B cell (primary cell): ENCODE results near the gene PYGM. TPM values are rescaled to one million over a fixed set of nuclear protein-coding genes. Genes with fewer than 3 reads are reported as not detected.

ENCODE experiments used
- ATAC-seq: fragments of 200-7000 bp; cut with Tn5 transposase; one replicate; pipeline ENCODE4 v1.10.0; 2021; ENCODE audit warnings: low read depth, mild to moderate bottlenecking, moderate number of reproducible peaks, moderate library complexity
- CTCF ChIA-PET: fragments of 350-600 bp; sonication (Branson Sonifier 250); formaldehyde crosslinking; loops from one replicate; lab custom pipeline; 2021; ENCODE audit warnings: antibody characterized with exemption, inconsistent platforms; lab: Charles Lee
- POLR2A ChIA-PET: fragments of 350-600 bp; sonication (Branson Sonifier 250); formaldehyde crosslinking; loops from one replicate; lab custom pipeline; 2021; ENCODE audit warnings: antibody characterized with exemption; lab: Charles Lee
- DNase-seq: peaks from one replicate; pipeline ENCODE4 v3.0.0; 2013
- H2AFZ ChIP-seq: 2 replicates; pipeline ENCODE4 v1.6.1; 2012; ENCODE audit warnings: mild to moderate bottlenecking, low read depth, low read length; ENCODE audit not compliant: insufficient read depth, poor library complexity, severe bottlenecking
- H3K27ac ChIP-seq, 2 donors: 1 replicate in 1 of 2; 2 replicates in 1 of 2; pipeline ENCODE4 v1.5.1; 2012 to 2013; ENCODE audit warnings: low read length in 2 of 2, mild to moderate bottlenecking in 2 of 2, moderate library complexity in 1 of 2
- H3K27me3 ChIP-seq, 4 experiments: fragments of 200-600 bp in 1 of 4; sonication (generic) in 1 of 4; replicated peaks in 1 of 4; 1 replicate in 2 of 4; 2 replicates in 2 of 4; pipeline versions ENCODE4 v1.6.1 to v1.7.0; 2013 to 2016; ENCODE audit warnings: low read length in 3 of 4, mild to moderate bottlenecking in 2 of 4, mixed read lengths in 1 of 4, moderate library complexity in 1 of 4; ENCODE audit not compliant: insufficient read depth in 4 of 4, control insufficient read depth in 3 of 4; ENCODE audit errors: control extremely low read depth in 1 of 4
- H3K36me3 ChIP-seq, 2 experiments: replicated peaks in 1 of 2; 1 replicate in 1 of 2; 2 replicates in 1 of 2; pipeline versions ENCODE4 v1.6.1 to v1.7.1; 2013; ENCODE audit warnings: low read length in 1 of 2; ENCODE audit not compliant: insufficient read depth in 2 of 2, control insufficient read depth in 1 of 2; ENCODE audit errors: control extremely low read depth in 1 of 2, extremely low read depth in 1 of 2
- H3K4me1 ChIP-seq, 2 donors: fragments of 200-600 bp in 1 of 2; sonication (generic) in 1 of 2; 1 replicate in 1 of 2; 2 replicates in 1 of 2; pipeline versions ENCODE4 v1.5.1 to v1.6.1; 2013 to 2017; ENCODE audit warnings: low read length in 2 of 2; ENCODE audit not compliant: control insufficient read depth in 2 of 2, insufficient read depth in 2 of 2
- H3K4me2 ChIP-seq: replicated peaks from 2 replicates; pipeline ENCODE3; 2012; ENCODE audit warnings: mild to moderate bottlenecking, low read depth, low read length; ENCODE audit not compliant: poor library complexity, severe bottlenecking
- H3K4me3 ChIP-seq, 5 experiments: fragments of 200-600 bp in 1 of 5; sonication (generic) in 1 of 5; 1 replicate in 3 of 5; 2 replicates in 2 of 5; pipeline versions ENCODE4 v1.5.1 to v1.7.0; 2011 to 2016; ENCODE audit warnings: low read length in 4 of 5, mild to moderate bottlenecking in 4 of 5, low read depth in 2 of 5, control low read depth in 1 of 5, moderate library complexity in 1 of 5; ENCODE audit not compliant: insufficient read depth in 1 of 5; ENCODE audit errors: control extremely low read depth in 1 of 5, extremely low read depth in 1 of 5
- H3K79me2 ChIP-seq: fragments of 200-600 bp; sonication (generic); one replicate; pipeline ENCODE4 v1.6.0; 2016; ENCODE audit warnings: low read length; ENCODE audit not compliant: control insufficient read depth, insufficient read depth
- H3K9ac ChIP-seq: fragments of 200-600 bp; sonication (generic); 2 replicates; pipeline ENCODE4 v1.6.1; 2017; ENCODE audit warnings: mild to moderate bottlenecking, low read length, moderate library complexity
- H3K9me3 ChIP-seq, 3 donors: one replicate each; pipeline versions ENCODE4 v1.6.1 to v1.7.1; 2013; ENCODE audit warnings: low read length in 2 of 3; ENCODE audit not compliant: control insufficient read depth in 2 of 3, insufficient read depth in 1 of 3; ENCODE audit errors: control extremely low read depth in 1 of 3
- H4K20me1 ChIP-seq: 2 replicates; pipeline ENCODE4 v1.6.0; 2012; ENCODE audit warnings: mild to moderate bottlenecking, low read length; ENCODE audit not compliant: insufficient read depth, control insufficient read depth, poor library complexity, severe bottlenecking
- H3K27ac Mint-ChIP-seq: one replicate; pipeline ENCODE4 v1.8.0; 2021; ENCODE audit warnings: mixed read lengths
- H3K27me3 Mint-ChIP-seq: one replicate; pipeline ENCODE4 v1.8.0; 2021; ENCODE audit warnings: mixed read lengths
- H3K4me1 Mint-ChIP-seq: one replicate; pipeline ENCODE4 v1.8.0; 2021; ENCODE audit warnings: mixed read lengths
- H3K4me3 Mint-ChIP-seq: one replicate; pipeline ENCODE4 v1.8.0; 2021; ENCODE audit warnings: mixed read lengths
- H3K9me3 Mint-ChIP-seq: one replicate; pipeline ENCODE4 v1.8.0; 2022; ENCODE audit warnings: mixed read lengths; ENCODE audit not compliant: insufficient read depth
- CTCF ChIP-seq: fragments of 200-600 bp; IDR thresholded peaks from one replicate; pipeline ENCODE4 v1.8.0; 2022; ENCODE audit warnings: antibody characterized with exemption, mild to moderate bottlenecking
- EZH2 ChIP-seq: IDR thresholded peaks from 2 replicates; pipeline ENCODE4 v1.6.1; 2012; ENCODE audit warnings: borderline replicate concordance, low read depth, mild to moderate bottlenecking, moderate library complexity, low read length; ENCODE audit not compliant: insufficient read depth, poor library complexity, severe bottlenecking
- WGBS: methylation state at CpG from one replicate; pipeline ENCODE4 v1.1.5; 2013; ENCODE audit warnings: missing lambda C conversion rate; ENCODE audit not compliant: insufficient coverage; 5-methylcytosine and 5-hydroxymethylcytosine counted together
- intact Hi-C: fragments of 100-400 bp; cut with micrococcal nuclease; formaldehyde crosslinking; loops from one replicate; pipeline ENCODE4 v1.10.0; 2022
- polyA plus RNA-seq: library from polyadenylated mRNA; depleted of rRNA; stranded (reverse); fragments of >200 nt; gene quantifications from 2 replicates; pipeline ENCODE4 v1.2.3, GENCODE V29; 2012
- total RNA-seq, 2 donors: library from RNA; stranded (reverse); fragments of 120-200 nt in 1 of 2; gene quantifications; 1 replicate in 1 of 2; 2 replicates in 1 of 2; pipeline versions ENCODE4 v1.2.3 to v1.2.4, GENCODE V29; 2013 to 2022

PYGM gene
- total and polyA plus RNA-seq, 2 donors (not counting 1 experiment from before 2014, with no cell fraction given): 9.3 to 9.6 TPM

- Histone ChIP-seq H3K4me3 (peak overlapping the region in 4 of 5 experiments; percentile 72 to 99 (median 80)), H4K20me1 (peaks cover 26% of the 10 kb centered on the region), H3K27ac (peak overlapping the region; percentile 97 to 98), H3K79me2 (peaks cover 28% of the 10 kb centered on the region), H3K4me1 (peaks cover 24 to 43% of the 10 kb centered on the region in 2 donors), H3K27me3 (no peaks in the 10 kb centered on the region), H3K4me2 (peak overlapping the region; percentile 99), H3K9ac (peak overlapping the region; percentile 94), H2AFZ (peak overlapping the region; percentile 75), H3K9me3 (no peaks in the 10 kb centered on the region), H3K36me3 (peaks cover 0 to 12% of the 10 kb centered on the region in 2 experiments)
- 70% methylated on average over 10 of the region's 10 CpGs for WGBS
- ChIA-PET POLR2A (interaction anchor here (0.6 to 8.9 kb wide), 7 partner anchors 15 to 475 kb away, joined by 3 to 175 read pairs (median 10); partner anchors contain the start of genes PYGM and SF1), CTCF (interaction anchor here (0.6 to 13.7 kb wide), 3 partner anchors 11 to 32 kb away, joined by 3 to 280 read pairs (median 5); partner anchors contain the start of gene SF1)
- intact Hi-C loops: loop anchor here (10.0 kb wide), 3 partner anchors 98 to 828 kb away; partner anchors contain the start of genes CDC42BPG, EHBP1L1, FAM89B and ZNRD2
- ATAC-seq: no peak
- no peak for DNase-seq
- H3K9me3 Mint-ChIP-seq: no peaks in the 10 kb centered on the region
- no peaks in the 10 kb centered on the region for H3K27me3 Mint-ChIP-seq
- H3K4me1 Mint-ChIP-seq: peaks cover 56% of the 10 kb centered on the region
- peak overlapping the region; percentile 97 for H3K4me3 Mint-ChIP-seq
- TF ChIP-seq EZH2 (no peak), CTCF (no peak)
- H3K27ac Mint-ChIP-seq: peak overlapping the region; percentile 100
Measured at GRCh38 chr11:64746486-64746885, 13.3 kb downstream of the PYGM start.
